Stimulated activated CD4-positive, alpha-beta T cell treated with anti-CD3 and anti-CD28 coated beads, TNF-alpha, amount 100 ng/mL, for 48 hours (primary cell): ENCODE results near the gene LINGO1.

Source experiments
- DNase-seq, 3 donors: peaks; one replicate each; pipeline ENCODE4 v3.0.0-alpha.2; 2020; ENCODE audit warnings: low read depth in 3 of 3

Gene LINGO1

GRCh38 chr15:77656294-77656693 is 23.6 kb upstream of the LINGO1 start:
- no peak for DNase-seq

- DNase-seq, result no peak
These were observed 22.3 kb upstream of the LINGO1 start for GRCh38 chr15:77654975-77655374.

- no peak for DNase-seq
These were observed 21.2 kb upstream of the LINGO1 start for GRCh38 chr15:77653832-77654480.

- no peak for DNase-seq
These were observed 17.6 kb upstream of the LINGO1 start for GRCh38 chr15:77650265-77650664.

- DNase-seq, result no peak
These were observed 16.9 kb upstream of the LINGO1 start for GRCh38 chr15:77649610-77650009.

- DNase-seq, result no peak
These were observed 16.3 kb upstream of the LINGO1 start for GRCh38 chr15:77649017-77649416.

- DNase-seq, result no peak
These were observed 15.2 kb upstream of the LINGO1 start for GRCh38 chr15:77647961-77648360.

GRCh38 chr15:77646104-77646694 is 13.5 kb upstream of the LINGO1 start:
- DNase-seq, result no peak

GRCh38 chr15:77645602-77646001 is 12.9 kb upstream of the LINGO1 start:
- DNase-seq, result no peak

GRCh38 chr15:77644543-77645247 is 12.0 kb upstream of the LINGO1 start:
- no peak for DNase-seq

GRCh38 chr15:77643764-77644163 is 11.1 kb upstream of the LINGO1 start:
- DNase-seq, result no peak

- DNase-seq, result no peak
These were observed 10.2 kb upstream of the LINGO1 start for GRCh38 chr15:77642793-77643430.

- DNase-seq, result no peak
These were observed 9.3 kb upstream of the LINGO1 start for GRCh38 chr15:77641999-77642398.

GRCh38 chr15:77640615-77641014 is 7.9 kb upstream of the LINGO1 start:
- DNase-seq, result no peak

GRCh38 chr15:77639431-77639830 is 6.7 kb upstream of the LINGO1 start:
- no peak for DNase-seq

- no peak for DNase-seq
These were observed 5.4 kb upstream of the LINGO1 start for GRCh38 chr15:77637851-77638692.

- no peak for DNase-seq
These were observed 3.5 kb upstream of the LINGO1 start for GRCh38 chr15:77636209-77636608.

- peak; percentile 42 to 70 (median 57) for DNase-seq
These were observed 1.7 kb upstream of the LINGO1 start for GRCh38 chr15:77634266-77634962.

- DNase-seq, result no peak
These were observed 1.2 kb upstream of the LINGO1 start for GRCh38 chr15:77633913-77634265.

- peak; percentile 42 to 62 (median 47) for DNase-seq
These were observed 611 bp upstream of the LINGO1 start for GRCh38 chr15:77633134-77633912.
